GM13977 (cell line): ENCODE measurements around the gene DNAAF1.

Experiments
- DNase-seq: peaks from one replicate; pipeline ENCODE4 v3.0.0; 2012; ENCODE audit warnings: low spot score
- CTCF ChIP-seq: IDR thresholded peaks from 2 replicates; pipeline ENCODE4 v1.5.1; 2012; ENCODE audit warnings: mild to moderate bottlenecking, control low read depth; ENCODE audit not compliant: insufficient read depth; ENCODE audit errors: extremely low read depth, missing control alignments
- in situ Hi-C: fragments of 300-500 bp; cut with MboI; formaldehyde crosslinking; loops from one replicate; pipeline ENCODE4 v1.12.0; 2022; ENCODE audit warnings: low sequenced_read_pairs, low pct_unique_long_range_greater_than_20kb, mixed read lengths, inconsistent platforms; ENCODE audit not compliant: unreplicated experiment

DNAAF1 gene

GRCh38 chr16:84144209-84144858, 774 bp upstream of the DNAAF1 start:
- in situ Hi-C loops, result no loop called here
- DNase-seq, result peak; percentile 56
- TF ChIP-seq CTCF, result peak; percentile 25

- TF ChIP-seq CTCF, result no peak
- in situ Hi-C loops, result no loop called here
- no peak for DNase-seq
Observed at GRCh38 chr16:84150926-84151325, 5.8 kb downstream of the DNAAF1 start.

GRCh38 chr16:84153660-84154214, 8.6 kb downstream of the DNAAF1 start:
- in situ Hi-C loops, result no loop called here
- no peak for TF ChIP-seq CTCF

GRCh38 chr16:84155226-84155625, 10.1 kb downstream of the DNAAF1 start:
- in situ Hi-C loops, result no loop called here
- TF ChIP-seq CTCF, result no peak
- DNase-seq, result no peak

More at GRCh38 chr16:84153660-84154214, 8.6 kb downstream of the DNAAF1 start:
- DNase-seq, result no peak

- DNase-seq, result no peak
- TF ChIP-seq CTCF, result no peak
- in situ Hi-C loops, result no loop called here
Observed at GRCh38 chr16:84155771-84156170, 10.7 kb downstream of the DNAAF1 start.

GRCh38 chr16:84156342-84156784, 11.3 kb downstream of the DNAAF1 start:
- in situ Hi-C loops, result no loop called here
- DNase-seq, result no peak
- TF ChIP-seq CTCF, result no peak
